Measurements from ENCODE around the gene MYOCD.
"Not testable (repeated sequence)": the region's sequence is repeated elsewhere in the genome, so short reads cannot be mapped to it uniquely, and the experiment has no call there.

MYOCD gene, protein sequence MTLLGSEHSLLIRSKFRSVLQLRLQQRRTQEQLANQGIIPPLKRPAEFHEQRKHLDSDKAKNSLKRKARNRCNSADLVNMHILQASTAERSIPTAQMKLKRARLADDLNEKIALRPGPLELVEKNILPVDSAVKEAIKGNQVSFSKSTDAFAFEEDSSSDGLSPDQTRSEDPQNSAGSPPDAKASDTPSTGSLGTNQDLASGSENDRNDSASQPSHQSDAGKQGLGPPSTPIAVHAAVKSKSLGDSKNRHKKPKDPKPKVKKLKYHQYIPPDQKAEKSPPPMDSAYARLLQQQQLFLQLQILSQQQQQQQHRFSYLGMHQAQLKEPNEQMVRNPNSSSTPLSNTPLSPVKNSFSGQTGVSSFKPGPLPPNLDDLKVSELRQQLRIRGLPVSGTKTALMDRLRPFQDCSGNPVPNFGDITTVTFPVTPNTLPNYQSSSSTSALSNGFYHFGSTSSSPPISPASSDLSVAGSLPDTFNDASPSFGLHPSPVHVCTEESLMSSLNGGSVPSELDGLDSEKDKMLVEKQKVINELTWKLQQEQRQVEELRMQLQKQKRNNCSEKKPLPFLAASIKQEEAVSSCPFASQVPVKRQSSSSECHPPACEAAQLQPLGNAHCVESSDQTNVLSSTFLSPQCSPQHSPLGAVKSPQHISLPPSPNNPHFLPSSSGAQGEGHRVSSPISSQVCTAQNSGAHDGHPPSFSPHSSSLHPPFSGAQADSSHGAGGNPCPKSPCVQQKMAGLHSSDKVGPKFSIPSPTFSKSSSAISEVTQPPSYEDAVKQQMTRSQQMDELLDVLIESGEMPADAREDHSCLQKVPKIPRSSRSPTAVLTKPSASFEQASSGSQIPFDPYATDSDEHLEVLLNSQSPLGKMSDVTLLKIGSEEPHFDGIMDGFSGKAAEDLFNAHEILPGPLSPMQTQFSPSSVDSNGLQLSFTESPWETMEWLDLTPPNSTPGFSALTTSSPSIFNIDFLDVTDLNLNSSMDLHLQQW

DNA sequence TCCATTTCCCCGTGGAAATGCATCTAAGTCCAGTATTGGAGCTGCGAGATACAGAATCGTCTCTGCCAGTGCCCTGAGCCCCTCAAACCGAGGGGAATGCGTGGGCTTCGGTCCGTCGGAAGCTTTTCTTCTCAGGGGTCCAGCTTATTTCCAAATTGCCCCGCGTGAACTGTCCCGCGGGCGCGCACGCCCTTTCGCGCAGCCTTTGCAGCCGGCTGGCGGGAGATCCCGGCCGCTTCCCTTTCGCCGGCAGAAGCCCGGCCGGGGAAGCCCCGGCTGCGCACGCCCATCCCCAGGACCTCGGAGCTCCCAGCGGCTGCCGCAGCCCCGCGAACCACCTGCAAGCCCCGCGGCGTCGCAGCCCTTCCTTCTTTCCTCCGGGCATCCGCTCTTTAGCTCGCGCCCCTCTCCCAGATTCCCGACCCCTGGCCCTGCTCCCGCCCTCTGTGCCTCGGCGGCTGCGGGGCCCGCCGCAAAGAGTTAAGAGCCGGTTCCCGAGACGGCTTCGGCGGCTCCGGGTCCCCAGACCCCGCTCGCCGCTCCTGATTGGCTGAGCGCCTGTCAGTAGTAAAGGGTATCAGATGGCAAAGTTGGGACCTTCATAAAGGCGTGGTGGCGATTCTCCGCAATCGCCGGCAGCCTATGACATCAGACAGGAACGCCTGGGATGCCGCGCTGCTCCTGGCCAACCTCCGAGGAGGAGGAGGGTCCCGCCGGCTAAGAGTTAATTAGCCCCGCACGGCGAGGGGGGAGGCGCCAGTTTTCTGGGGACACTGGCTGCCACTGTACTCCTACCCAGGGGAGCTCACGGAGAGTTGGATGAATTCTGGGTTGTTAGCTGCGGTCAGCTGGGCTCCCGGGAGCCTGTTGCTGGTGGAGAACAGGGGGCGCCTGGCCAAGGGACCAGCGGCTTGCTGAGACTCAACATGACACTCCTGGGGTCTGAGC is at the start of gene MYOCD:
MYOCD (plus strand) TSS at position 628 of the 948 bp plus-strand sequence; CDS start at position 927, 299 bp downstream.
- DNase-seq: no peak

DNA sequence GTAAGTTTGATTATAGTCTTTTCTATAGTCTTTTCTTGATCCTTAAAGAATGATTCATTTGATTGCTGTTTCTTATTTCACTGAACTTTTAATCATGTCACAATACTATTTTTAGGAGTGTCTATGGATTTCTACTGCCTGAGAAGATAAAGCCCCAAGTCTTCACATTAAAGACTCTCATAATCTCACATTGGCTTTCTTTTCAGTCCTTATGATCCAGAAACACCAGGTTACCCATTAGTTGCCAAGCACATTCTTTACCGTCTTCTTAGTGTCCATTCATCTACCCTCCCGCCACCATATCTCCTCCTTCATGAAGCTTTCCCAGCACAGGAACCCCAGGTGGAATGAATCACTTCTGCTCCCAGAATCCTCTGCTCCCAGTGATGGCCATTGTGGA is 49.5 kb upstream of the MYOCD start:
- DNase-seq: no peak

DNA sequence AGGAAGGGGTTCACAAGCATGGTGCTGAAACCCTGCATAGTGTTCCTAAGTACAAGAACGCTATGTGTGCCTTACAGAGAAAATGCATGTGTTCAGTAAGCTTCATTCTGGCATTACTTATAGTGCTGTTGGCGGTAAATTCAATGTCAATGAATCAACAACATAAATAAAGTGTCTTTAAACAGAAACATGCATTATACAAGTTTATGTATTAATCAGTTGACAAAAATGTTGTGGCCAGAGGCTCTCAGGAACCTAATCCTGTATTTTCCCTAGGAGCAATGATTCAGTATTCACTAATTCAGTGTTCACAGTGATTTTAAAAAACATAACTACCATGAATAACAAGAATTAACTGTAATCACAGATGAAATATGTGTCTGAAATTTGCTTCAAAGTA is 47.1 kb upstream of the MYOCD start:
- DNase-seq: no peak

DNA sequence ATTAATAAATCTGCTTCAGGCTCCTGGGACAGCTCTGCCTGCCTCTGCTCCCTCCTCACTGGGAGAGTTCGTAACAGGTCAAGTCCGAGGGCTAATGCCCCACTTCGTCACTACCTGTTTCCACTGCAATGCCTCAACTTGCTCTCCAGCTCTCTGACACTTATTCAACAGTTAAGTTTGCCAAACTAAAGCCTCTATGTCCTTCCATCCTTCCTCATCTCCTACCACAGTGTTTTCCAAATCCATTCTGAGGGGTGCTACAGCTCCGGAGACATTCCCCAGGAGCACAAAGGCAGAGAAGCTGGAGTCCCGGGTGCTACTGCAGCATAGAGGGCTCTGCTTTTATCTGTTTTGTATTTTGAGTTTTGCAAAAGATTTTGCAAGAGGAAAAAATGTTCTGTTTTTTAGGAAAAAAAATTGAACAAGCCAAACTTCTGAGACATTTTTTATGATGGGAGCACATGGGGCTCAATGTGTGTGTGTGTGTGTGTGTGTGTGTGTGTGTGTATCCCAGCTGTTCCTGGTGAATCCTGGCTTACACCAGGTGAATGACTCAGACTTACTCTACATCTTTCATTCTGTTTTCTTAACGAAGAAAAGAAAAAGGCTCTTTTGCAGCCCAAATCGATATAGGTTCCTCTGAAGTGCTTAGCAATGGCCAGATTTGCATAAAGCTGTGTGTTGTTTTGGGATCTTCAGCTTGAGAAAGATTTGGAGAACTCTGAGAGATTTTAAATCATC is 46.1 kb upstream of the MYOCD start:
- DNase-seq: no peak

DNA sequence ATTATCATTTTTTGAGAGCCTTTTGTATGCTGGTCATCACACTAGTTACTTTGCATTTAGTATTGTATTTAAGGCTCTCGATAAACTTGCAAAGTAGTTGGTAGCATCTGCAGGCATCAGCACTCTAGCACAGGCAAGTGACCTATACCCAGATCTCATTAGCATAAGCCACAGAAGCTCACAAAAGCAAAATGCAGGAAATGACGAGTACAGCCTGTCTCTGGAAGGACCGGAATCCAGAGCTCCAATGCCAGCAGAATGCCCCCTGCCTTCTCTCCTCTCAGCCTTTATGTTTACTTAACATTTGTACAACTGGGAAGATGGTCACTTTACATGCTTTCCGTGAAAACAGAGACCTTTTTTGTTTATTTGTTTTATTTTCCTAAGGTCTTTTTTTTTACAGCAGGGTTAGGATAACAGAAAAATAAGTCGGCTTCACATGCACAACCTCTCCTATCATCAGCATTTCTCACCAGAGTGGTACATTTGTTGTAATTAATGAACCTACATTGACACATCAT is 45.4 kb upstream of the MYOCD start:
- DNase-seq: no peak

DNA sequence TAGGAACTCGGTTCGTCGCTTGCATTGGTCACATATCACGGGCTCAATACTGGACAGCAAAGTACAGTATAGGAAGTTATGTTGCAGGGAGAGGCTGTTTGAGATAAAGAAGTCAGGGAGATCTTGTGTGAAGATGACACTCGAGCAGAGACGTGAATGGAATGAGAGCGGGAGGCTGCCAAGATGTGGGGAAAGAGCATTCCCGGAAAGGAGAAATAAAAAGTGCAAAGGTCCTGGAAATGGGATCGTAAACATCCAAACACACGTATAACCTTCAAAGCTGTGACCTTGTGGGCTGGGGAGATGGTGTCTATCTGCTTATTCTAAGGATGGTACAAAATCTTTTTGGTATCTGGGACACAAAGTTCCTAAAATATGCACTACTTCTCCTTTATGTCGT is 43.0 kb upstream of the MYOCD start:
- DNase-seq: no peak

DNA sequence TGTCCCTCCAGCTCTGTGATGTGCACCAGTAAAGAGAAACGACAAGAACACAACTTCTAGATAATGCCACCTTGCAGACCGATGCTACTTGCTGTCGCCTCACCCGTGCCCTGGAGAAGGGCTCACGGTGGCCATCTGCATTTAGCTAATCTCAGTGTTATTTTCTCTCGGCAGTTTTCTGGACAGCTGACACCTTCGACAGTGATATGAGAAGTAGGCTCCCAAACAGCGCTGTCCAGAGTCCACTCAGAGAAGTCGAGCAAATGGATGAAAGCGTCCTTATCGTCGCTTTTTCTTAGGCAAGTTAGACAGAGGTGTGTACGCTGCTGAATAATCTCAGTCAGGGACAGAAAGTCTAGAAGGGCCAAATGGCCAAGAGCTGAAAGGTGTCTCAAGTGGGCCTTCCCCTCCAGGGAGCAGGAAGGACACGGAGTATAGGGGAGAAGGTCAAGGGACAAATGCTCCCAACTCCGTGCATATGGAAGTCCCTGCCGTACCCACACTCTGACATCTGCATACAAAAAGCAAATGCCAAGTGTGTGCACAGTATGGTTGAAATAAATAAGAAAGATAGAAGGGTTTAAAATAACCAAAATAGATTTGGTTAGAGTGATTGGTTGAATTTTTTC is 42.4 kb upstream of the MYOCD start:
- no peak for DNase-seq

DNA sequence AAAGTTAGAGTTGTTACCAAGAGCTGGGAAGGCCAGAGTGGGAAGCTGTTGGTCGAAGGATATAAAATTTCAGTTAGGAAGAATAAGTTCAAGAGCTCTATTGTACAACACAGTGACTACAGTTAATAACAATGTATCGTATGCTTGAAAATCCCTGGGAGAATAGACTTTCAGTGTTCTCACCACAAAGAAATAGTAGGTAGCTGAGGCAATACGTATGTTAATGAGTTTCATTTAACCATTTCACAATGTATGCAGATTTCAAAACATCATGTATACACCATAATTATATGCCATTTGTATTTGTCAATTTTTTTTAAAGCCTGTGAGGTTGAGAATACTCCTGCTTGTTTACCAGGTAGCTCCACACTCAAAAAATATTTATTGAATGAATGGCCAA is 41.5 kb upstream of the MYOCD start:
- DNase-seq: no peak

DNA sequence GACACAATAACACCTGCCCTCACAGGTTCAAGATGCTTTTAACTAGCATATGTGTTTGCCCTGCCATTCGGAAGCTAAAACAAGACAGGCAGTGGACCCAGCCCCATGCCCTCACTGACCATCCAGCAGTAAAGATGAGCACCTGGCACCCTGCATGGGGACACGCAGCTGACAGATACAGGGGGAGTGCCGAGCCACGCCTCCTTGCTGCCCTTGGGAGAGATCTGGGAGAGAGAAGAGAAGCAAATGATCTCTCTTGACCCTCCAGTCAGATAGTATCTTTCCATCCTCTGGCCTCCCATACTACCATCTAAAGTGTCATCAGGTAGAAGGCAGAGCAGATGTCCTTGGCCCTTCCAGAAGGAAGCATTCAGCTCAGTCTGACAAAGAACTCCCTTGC is 40.6 kb upstream of the MYOCD start:
- no peak for DNase-seq

DNA sequence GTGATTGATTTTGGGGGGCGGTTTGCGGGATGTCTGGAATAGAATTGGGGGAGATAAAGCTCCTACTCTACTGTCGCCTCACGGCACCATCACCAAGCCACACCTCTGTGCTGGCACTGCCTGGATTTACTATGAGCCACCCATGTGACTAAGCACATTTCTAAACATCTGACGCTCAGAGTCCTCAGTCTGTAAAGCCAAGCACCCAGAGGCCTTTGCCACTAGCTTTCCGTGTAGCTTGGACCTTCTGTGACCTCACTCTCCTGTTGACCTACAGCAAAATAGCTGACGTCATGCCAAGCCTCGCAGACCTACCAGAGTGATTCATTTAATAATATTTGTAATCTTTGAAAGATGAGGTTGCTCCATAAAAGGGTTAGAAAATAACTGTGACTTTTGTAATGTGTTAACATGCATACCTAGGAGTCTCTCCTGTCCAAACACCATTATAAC is 38.5 kb upstream of the MYOCD start:
- DNase-seq: no peak

DNA sequence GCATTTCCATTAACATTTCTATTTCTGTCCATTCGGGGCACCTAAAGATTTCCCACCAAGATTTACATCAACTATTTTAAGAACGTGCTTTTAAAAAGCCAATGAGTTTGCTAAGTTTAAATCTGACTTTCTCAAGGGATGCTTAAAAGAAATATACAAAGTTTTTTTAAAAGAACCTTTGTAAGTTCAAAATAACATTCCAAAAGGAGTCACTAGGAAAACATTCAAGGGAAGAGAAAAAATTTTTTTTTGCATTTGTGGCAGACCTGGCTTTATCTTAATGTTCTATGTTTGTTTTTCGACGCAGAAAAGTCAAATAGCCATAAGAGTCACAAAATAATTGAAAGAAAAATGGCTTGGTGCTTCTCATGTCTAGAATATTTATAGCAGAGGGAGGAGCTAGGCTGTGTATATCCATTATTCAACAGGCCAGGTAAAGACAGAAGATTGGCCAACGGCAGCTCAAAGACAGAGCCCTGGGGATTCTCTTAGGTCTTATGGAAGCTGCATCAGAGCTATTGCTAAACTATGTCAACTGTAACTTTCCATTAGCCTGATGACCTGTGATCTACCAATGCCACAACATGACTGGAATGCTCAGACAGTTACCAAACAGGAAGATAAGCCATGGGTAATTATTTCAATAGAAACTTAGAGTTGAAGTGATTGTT is 37.8 kb upstream of the MYOCD start:
- no peak for DNase-seq

DNA sequence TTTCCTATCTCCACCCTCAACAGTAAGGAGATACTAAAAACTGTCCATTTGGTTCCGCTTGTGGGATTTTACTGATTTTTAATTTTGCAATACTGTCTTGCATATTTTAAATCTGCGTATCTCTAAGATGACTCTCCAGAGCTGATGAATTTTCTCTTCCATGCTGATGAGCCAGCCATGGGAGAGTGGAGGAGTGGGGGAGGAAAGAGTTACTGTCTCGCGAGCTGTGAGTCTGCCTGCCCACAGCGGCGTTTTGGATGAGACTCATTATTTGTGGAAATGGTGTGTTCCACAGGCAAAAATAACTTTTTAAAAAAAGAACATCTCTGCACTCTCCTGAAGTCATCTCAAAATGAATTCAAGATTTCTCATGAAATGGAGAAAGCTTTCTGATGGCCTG is 34.6 kb upstream of the MYOCD start:
- no peak for DNase-seq

DNA sequence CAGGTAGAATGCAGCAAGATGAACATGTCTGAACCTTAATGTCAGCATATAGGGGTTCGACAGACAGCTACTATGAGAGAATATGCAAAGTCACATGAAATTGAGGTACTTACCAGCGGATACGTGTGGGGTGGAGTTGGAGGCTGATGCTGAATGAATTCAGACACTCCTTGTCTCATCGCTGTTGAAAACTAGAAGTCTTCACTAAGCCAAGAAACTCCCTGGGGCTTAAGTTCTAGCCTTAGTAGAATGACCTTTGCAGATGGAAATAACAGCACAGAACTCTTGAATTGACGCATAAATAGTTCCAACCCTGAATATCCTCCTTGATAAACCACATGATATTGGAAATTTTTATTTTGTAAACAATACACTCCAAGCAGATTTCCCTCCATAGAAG is 32.9 kb upstream of the MYOCD start:
- no peak for DNase-seq

DNA sequence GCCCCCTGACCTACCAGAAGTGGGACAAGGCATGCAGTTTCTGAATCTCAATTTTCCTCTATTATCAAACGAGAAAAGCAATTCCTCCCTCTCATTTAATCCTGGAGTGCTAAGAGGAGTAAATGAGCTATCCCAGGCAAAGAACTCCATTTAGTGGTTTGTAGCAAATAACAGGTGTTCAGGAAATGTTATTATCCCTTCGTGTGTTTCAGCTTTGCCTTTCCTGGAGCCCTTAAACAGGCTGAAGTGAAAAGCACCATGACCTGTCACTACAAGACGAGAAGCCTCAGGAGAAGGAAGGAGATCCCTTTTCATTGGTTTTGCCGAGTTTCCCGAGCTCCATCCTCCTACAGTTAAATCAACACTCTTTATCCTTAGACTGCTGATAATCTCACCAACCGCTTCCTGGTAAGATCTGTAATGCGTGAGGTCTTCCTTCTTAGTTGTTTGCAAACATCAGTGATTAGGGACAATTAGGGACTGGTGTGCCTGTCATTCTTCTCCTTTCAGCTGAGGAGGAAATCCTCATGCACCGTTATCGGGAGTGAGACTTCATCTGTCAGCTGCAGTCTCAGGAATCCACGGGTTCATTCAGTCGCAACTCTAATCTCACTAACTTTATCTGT is 30.8 kb upstream of the MYOCD start:
- no peak for DNase-seq

DNA sequence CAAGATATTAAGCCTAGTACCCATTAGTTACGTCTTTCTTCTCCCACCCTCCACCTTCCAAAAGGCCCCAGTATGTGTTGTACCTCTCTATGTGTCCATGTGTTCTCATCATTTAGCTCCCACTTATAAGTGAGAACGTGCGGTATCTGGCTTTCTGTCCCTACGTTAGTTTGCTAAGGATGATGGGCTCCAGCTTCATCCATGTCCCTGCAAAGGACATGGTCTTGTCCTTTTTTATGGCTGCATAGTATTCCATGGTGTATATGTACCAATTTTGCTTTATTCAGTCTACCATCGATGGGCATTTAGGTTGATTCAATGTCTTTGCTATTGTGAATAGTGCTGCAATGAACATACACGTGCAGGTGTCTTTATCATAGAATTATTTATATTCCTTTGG is 29.7 kb upstream of the MYOCD start:
- DNase-seq: not testable (repeated sequence)

DNA sequence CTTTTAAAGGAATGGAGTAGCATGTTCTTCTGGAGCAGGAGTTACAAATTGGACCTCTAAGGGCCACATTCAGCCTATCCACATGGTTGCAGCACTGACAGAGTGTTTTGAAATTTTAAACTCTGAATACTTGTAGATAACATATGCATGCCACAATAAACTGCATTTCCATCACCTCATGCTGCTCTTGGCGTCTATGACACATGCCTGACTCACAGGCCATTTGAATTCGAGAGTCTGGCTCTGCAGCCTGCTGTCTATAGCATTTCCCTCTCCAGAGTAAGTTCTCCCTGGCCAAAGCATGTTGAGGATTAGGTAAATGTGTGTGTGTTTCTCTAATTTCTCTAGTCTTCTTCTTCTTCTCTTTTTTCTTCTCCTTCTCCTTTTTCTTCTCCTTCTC is 28.7 kb upstream of the MYOCD start:
- DNase-seq: no peak

DNA sequence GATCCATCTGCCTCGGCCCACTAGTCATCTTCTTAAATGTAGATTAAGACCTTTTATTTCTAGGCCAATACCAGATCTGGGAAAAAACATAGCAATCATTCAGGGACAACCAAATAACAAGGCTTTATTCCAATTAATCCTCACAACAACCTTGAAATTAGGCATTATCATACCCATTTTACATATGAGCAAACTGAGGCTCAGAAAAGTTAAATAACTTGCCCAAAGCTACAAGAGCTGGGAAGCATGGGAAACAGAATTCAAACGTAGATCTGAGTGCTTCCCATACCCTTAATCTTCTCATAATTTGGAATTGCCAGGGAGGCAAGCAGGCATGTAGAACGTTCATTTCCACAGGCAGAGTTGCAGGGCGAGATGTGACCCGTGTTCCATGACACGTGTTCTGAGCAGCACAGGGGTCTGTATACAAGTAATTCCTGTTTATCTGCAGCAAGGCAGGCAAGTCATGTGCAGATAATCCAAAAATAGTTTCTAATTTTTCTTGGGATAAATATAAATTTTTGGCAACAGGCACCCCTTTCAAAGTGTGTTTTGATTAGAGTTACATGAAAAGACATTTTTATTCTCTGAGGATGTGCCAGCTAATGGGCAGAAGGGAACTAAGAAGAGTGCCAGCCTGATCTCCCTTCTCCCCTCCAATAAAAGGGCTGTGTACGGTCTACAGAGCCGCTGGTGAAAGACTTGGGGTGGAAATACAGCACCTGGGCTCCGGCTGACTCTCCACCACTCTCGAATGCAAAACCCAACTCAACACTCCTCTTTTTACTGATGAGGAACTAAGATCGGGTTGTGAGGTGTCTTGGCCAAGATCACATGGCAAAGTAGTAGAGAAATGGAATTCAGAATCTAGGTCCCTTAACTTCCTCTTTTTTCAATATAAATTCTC is 27.7 kb upstream of the MYOCD start:
- no peak for DNase-seq

DNA sequence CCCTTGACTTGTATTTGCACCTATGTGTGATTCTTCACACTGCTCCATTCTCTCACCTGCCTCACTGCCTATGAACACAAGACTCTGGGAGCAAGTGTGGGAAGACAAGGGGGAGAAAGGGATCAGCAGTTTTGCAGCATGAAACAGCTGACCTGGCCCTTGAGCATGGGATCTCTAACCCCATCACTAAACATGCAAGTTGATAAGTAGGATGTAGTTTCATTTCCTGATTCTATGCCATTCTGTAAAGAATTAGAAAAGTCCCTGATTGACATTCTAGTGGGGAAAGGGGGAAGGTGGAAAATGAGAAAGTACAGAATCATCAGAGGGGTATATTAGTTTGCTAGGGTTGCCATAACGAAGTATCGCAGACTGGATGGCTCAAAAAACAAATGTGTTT is 25.3 kb upstream of the MYOCD start:
- no peak for DNase-seq

DNA sequence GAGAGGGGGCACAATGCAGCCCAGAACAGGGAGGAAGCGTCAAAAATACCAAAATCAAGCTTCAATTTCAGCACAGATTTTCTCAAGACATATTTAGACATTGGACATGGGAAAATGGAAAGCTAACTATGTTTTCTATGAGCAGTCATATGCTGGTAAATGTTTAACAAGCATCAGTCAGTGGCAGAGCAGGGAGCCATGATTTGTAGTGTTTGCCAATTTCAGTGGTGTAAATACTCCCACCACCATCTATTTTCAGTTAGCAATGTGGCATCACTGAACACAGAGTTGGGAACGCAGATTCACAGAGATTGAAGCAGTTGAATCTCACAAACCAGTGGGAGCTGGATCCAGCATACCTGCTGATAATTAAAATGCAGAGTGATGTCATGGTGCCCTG is 24.6 kb upstream of the MYOCD start:
- DNase-seq: no peak
